HG02798 (cell line): ENCODE data around the gene BATF3.
"Not testable (repeated sequence)": the region's sequence is repeated elsewhere in the genome, so short reads cannot be mapped to it uniquely, and the experiment has no call there.

Source experiments
- ATAC-seq: cut with Tn5 transposase; IDR thresholded peaks from one replicate; pipeline ENCODE4 v1.9.1; 2021; ENCODE audit warnings: mild to moderate bottlenecking; ENCODE audit not compliant: unreplicated experiment, poor library complexity

The BATF3 gene, protein sequence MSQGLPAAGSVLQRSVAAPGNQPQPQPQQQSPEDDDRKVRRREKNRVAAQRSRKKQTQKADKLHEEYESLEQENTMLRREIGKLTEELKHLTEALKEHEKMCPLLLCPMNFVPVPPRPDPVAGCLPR

DNA sequence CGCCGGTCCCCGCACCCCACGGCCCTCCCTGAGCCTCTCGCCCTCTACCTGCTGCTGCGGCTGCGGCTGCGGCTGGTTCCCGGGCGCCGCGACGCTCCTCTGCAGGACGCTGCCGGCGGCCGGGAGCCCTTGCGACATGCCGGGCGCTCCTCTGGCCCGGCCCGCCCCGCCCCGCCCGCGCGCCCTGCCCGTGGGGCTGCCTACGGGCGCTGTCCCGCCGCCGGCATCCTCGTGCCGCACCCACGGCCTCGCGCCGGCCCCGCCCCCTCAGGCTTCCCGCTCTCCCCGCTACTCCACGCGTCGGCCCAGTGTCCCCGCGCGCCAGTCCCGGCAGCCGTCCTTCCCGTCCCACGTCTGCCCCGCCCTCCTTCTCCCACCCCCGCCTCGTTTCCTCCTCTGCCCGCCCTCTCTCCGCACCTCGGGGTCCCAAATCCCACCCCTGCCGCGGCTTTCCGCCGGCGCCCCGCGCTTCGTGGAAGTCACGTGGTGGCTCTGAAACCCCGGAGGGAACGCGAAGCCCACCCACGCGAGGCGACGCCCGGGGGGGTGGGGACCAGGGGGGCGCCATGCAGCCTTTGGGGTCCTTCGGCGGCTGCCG lies at the start of gene BATF3:
BATF3 (minus strand) TSS at position 216 of the 598 bp plus-strand sequence; CDS start at position 138, 78 bp downstream.
- peak; percentile 31 for ATAC-seq

DNA sequence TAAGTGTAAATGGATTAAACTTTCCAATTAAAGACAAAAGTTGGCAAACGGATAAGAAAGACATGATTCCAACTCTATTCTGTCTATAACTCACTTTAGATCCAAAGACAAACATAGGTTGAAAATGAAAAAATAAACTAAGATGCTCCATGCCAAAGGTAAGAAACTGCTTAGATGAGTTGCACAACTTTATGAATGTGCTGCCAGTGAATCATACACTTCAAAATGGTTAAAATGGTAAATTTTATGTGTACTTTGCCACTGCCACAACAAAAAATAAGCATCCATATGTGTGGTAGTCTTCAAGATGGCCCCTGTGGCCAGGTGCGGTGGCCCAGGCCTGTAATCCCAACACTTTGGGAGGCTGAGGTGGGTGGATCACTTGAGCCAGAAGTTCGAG lies 46.9 kb upstream of the BATF3 start:
- ATAC-seq: no peak

DNA sequence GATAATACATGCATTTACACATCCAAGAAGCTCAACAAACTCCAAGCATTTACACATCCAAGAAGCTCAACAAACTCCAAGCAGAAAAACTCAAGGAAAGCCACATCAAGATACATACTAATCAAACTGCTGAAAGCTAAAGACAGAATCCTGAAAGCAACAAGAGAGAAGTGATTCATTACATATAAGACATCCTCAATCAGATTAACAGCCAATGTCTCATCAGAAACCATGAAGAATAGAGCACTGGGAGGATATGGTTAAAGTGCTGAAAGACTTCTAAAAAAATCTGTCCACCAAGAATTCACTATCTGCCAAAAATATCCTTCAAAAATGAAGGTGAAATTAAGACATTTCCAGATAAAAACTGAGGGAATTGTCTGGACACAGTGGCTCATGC lies 45.7 kb upstream of the BATF3 start:
- no peak for ATAC-seq

DNA sequence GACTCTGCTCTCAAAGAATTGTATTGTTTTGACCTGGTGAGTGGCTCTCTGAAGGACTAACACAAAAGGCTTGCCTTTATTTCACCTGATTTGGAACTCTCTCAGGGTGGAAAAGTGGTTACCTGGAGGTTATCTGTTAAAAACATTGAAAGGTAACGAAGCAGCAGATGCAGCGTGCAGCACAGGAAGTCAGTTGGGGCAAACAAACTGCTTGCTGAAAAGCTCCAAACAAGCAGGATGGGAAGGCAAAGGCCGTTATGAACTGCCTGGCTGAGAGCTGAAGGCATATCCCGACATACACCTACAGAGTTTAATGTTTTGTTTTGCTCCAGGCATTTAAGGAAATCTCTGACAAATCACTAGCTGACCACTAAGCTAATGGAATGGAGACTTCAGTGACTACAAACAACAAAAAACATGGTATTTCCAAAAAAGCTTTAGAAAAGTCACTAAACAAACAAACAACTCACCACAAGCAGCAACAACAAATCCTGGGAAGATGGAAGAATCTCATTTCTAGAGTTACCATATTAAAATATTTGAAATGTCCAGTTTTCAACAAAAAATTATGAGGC lies 44.3 kb upstream of the BATF3 start:
- ATAC-seq: no peak

DNA sequence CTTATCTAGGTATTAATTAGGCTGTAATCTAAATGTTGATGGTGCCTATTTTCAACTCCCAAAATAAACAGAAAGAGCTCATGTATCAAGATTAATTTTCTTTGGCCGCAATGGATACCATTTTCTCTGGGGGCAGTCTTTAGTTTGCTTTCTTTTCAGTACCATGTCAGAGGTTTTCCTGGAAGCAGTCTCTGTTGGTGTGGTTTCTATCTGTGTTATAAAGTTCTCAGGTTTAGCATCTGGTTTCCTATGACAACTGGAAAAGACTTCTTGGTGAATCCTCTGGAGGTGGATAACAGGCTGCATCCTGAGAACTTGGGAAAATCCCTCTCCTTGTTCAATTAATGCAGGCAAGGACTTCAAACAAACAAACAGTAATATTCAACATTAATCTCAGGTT lies 38.7 kb upstream of the BATF3 start:
- ATAC-seq: no peak

DNA sequence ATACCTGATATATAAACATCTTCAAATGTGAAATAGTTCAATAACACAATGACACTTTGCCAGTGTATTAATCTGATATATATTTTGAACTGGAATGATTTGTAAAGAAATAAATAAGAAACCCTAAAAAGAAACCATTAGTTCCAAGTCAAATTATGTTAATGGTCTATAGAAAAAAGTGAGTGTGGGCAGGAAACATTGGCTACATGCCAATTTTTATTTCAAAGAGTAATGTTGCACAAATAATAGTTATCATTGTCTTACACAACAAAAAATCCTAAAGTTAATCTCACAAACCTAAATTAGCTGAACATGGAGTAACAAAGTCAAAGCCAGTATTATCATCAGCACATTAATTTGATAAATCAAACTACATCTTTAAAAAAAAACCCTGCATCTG lies 37.9 kb upstream of the BATF3 start:
- ATAC-seq: no peak

DNA sequence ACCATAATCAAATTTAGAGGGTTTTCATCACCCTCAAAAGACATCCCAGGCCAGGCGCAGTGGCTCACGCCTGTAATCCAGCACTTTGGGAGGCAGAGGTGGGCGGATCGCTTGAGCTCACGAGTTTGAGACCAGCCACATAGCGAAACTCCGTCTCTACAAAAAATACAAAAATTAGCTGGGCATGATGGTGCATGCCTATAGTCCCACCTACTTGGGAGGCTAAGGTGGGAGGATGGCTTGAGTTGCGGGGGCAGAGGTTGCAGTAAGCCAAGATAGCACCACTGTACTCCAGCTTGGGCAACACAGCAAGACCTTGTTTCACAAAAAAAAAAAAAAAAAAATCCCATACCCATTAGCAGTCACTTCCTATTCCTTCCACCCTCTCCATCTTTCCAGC lies 33.5 kb upstream of the BATF3 start:
- ATAC-seq: no peak

DNA sequence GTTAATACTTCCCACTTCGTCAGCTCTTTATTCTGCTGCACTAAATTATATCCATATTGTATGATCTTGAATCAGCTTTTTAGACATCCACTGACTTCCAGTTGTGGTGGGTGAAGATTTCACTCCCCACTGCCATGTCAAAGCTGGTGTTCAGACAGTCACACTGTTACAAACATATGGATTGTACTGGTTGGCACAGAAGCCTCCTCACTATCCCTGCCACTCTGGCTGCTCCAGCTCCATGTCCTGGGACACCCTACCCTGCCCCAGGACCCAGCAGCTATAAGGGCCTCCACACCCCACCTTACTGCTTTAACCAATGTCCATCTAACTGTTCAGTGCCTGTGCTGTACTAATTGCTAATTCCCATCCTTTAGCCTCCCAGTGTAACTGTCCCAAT lies 32.0 kb upstream of the BATF3 start:
- no peak for ATAC-seq

DNA sequence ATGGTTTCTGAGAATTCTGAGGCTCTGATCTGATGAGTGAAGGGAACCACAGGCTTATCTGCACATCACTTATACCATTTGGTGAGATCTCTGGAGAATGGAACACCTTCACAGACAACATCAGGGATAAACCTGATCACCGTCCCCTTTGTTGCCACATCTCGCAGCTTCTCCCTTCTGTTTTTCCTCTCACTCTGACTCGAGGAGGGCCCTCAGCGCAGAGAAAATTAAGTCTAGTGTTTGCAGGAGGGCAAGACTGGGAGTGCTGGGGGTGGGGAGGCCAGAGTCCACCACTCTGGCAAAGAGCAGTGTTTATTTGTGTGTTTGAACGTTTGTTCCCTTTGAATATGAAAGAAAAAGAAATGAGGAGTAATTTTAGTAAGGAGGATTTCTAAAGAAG lies 29.0 kb upstream of the BATF3 start:
- ATAC-seq: no peak

DNA sequence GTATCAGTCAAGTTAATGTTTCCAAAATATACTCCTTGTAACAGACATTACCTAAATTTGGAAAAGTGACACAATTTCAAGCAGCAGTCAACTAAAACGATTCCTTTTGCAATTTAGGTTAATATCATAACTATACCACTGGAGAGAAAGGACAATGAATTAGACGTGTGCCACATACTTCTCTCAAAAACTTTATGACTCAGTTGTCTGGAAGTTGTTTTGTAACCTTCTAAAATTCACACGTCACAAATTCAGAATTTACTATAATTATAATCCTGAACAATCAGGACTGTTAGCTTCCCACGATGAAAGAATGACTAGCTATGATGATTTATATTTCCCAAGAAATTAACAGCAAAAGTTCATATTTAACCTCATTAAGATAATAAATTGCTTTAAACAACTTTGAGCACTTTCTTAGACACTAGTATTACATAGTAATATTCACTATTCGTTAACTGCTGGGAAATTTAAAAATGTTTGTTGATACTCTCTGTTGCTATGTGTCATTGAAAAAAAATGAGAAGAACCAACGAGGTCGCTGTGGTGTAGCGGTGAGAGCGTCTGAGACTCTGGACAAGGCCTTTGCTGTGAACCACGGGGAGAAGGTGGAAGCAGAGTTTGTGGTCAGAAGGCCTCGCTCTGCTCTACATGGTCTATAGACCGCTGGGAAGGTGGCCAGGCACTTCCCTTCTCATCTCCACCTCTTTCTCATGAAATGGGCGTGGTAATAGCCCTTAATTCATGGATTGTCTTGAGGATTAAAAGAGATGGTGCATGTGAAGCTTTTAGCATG lies 27.9 kb upstream of the BATF3 start:
- no peak for ATAC-seq

DNA sequence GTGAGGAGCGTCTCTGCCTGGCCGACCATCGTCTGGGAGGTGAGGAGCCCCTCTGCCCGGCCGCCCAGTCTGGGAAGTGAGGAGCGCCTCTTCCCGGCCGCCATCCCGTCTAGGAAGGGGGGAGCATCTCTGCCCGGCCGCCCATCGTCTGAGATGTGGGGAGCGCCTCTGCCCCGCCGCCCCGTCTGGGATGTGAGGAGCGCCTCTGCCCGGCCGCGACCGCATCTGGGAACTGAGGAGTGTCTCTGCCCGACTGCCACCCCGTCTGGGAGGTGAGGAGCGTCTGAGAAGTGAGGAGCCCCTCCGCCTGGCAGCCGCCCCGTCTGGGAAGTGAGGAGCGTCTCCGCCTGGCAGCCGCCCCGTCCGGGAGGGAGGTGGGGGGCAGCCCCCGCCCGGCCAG lies 25.0 kb upstream of the BATF3 start:
- ATAC-seq: not testable (repeated sequence)

DNA sequence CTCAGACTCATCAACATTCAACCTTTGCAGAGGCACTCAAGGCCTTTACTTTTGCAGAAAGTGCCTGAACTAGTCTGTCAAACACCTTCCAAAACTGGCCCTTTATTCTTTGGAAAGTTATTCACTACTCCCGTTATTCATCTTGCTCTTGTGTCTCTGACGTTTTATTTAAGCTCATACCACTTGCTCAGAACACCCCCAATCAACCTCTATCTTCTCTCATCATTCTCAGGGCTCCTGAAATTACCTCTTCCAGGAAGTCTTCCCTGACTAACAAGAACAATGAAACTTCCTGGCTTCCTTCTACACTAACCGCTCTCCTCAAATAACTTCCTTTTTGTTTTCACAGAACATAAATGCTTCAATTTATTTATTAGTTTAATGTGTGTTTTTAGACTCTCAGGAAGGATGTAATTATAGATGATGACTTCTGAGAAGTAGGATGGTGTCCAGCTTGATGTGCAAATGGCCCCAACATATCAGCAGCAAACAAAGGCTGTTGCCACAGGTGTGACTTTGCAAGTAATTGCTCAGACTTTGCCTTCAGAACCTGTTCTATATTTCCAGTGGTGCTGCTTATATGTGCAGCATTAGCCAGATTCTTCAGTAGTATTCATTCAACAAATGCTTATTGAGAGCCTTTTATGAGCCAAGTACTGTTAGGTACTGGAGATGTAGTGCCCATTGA lies 22.8 kb upstream of the BATF3 start:
- ATAC-seq: no peak

DNA sequence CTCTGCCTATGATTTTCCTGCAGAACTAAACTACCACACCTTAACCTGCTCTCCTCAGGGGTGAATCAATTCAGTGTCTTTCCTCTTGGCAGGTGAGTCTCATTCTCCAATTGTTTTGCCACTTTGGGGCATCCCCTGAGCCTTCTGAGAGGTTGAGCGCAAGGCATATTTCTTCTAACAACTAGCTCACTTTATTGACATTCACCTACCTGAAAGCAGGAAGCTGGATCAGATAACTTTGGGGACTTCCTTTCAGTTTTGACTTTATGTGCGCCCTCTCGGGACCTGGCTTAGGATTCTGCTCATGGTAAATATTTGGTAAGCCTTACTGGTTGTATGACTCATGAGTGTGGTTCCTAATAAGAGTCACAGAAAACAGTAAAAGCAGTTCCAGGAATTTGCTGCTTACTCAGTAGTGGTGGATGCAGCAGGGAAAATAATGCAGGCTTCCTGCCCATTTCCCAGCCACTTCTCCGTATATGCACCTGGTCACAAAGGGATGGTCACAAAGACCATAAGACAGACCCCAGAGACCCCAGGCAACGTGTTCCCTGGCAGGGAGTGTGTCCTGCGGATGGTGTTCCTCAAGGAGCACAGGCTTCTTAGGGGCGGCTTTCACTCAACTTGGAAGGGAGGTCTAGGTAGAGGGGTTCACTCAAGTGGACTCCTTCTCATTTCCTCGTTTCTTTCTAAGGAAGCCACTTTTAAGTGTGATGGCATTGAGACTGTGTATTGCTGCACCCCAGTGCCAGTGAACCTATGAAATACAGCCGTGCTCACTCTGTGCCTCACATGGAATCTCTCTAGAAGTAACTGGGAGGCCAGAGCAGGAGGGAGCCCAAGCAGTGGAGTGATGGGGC lies 22.0 kb upstream of the BATF3 start:
- ATAC-seq: no peak

DNA sequence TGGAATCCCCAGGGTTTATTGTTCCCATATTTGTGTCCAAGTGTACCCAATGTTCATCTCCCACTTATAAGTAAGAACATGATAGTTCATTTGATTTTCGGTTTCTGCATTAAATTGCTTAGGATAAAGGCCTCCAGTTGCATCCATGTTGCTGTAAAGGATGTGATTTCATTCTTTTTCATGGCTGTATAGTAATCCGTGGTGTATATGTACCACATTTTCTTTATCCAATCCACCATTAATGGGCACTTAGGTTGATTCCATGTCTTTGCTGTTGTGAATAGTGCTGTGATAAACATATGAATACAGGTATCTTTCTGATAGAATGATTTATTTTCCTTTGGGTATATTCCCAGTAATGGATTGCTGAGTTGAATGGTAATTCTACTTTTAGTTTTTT lies 20.0 kb upstream of the BATF3 start:
- ATAC-seq: no peak

DNA sequence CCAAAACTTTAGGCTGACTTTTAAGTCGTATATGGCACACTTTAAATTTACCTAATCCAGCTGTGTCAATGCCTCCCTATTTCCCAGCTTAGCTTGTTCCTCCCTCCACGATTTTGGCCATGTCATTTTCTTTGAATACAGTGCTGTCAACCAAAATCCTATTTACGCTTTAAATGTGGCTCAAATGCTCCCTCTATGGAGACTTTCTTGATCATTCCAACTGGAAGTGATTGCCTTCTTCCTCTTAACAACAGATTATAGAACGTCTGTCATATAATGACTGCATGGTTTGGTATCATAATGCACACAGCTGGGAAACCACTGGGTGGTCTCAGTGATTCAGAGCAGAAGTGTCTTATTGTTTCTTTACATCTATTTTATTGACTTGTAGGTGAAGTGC lies 18.9 kb upstream of the BATF3 start:
- no peak for ATAC-seq

DNA sequence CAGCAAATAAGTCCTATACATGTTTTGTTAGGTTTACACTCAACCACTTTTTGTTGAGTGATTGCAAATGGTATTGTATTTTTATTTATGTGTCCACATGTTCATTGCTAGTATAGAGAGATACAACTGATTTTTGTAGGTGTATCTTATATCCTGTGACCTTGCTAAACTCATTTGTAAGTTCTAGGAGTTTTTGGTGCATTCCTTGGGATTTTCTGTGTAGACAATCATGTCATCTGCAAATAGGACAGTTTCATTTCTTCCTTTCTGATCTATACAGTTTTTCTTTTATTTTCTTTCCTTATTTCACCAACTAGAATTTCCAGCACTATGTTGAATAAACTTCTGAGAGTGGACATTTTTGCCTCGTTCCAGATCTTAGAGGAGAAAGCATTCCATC lies 16.5 kb upstream of the BATF3 start:
- no peak for ATAC-seq

DNA sequence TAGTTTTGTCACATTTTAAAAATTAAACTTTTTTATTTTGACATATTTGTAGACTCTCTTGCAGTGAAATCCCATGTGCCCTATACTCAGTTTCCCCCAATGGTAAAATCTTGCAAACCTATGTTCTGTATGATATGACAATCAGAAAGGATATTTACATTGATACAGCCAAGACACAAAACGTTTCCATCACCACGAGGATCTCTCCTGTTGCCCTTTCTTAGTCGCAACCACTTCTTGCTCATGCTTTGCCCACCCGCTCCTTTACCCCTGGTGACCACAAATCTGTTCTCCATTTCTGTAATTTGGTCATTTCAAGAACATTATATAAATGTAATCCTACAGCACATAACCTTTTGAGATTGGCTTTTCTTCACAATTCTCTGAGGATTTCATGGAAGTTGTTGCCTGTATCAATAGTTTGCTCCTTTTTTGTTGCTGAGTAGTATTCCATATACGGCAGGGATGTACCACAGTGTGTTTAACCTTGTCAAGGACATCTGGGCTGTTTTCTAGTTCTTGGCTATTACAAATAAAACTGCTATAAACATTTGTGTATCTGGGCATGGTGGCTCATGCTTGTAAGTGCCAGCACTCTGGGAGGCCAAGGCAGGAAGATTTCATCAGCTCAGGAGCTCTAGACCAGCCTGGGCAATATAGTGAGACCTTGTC lies 14.0 kb upstream of the BATF3 start:
- ATAC-seq: no peak

DNA sequence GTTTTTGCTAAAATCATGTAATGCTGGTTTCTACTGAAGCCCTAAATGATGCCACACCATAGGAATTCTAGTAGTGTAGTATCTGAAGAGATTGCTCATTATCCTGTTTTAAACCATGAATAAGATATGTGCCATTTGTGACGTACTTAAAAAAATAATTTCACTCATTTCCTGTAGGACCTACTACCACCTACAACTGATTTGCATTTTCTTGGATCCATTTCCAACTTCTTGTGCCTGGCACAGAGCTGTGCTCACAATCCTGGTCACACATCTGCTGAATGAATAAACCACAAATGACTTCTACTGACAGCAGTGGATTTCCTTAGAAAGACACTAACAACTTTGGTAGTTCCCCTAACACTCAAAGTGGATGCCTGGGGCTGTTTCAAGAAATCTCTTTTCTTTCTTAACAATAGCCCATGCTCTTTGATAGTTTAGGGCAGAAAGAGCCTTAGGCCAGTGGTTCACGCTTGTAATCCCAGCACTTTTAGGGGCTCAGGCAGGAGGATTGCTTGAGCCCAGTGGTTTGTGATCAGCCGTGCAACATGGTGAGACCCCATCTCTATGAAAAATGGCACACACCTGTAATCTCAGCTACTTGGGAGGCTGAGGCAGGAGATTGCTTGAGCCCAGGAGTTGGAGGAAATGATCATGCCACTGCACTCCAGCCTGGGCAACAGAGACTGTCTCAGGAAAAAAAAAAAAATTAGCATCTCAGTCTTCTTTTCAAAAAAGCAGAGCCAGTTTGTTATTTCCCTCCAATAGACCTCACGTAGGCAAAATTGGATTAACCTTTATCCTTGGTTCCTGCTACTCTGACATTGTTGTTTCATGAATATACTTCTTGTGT lies 13.0 kb upstream of the BATF3 start:
- ATAC-seq: no peak

DNA sequence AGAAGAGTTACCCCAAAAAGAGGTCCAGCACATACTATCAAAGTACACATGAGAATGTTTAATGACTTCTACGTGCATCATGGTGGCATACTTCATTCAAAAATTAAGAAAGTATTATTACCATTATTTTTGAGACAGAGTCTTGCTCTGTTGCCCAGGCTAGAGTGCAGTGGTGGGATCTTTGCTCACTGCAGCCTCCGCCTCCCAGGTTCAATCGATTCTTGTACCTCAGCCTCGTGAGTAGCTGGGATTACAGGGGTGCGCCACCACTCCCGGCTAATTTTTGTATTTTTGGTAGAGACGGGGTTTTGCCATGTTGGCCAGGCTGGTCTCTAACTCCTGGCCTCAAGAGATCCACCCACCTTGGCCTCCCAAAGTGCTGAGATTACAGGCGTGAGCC lies 12.3 kb upstream of the BATF3 start:
- not testable (repeated sequence) for ATAC-seq
